Measurements from ENCODE around the gene NPIPA1. TPM values are rescaled to one million over a fixed set of nuclear protein-coding genes. Genes with fewer than 3 reads are reported as not detected.

NPIPA1 gene
- total and polyA plus RNA-seq, 2 of the 13 experiments (the other 11 are each of a cell fraction or from before 2014, with no cell fraction given), result 75.9 to 183 TPM

MicroRNAs within 50 kb of the gene (microRNA counts, 767-probe panel; counts per million panel counts)
- microRNA hsa-miR-3180-3p (not detected), microRNA hsa-miR-3180-5p (not detected)

Small RNAs within 50 kb of the gene (microRNA-seq; reads per million reads assigned to microRNA genes)
- gene MIR3180-1 (not detected), gene MIR3670-1 (not detected), gene MIR6511A1 (not detected), gene MIR6770-1 (not detected)

Small RNAs within 50 kb of the gene (small RNA-seq; reads per million reads assigned to genes)
- gene AC138932.4 (ENCODE audit: insufficient read depth in 2 of 3, insufficient read length in 3 of 3, low read depth in 2 of 3, low replicate concordance in 1 of 3) (0 reads per million in 3 experiments), gene MIR3180-1 (ENCODE audit: insufficient read depth in 2 of 3, insufficient read length in 3 of 3, low read depth in 2 of 3, low replicate concordance in 1 of 3) (0 reads per million in 3 experiments), gene MIR3670-1 (ENCODE audit: insufficient read depth in 2 of 3, insufficient read length in 3 of 3, low read depth in 2 of 3, low replicate concordance in 1 of 3) (0 reads per million in 3 experiments), gene MIR6511A1 (ENCODE audit: insufficient read depth in 2 of 3, insufficient read length in 3 of 3, low read depth in 2 of 3, low replicate concordance in 1 of 3) (0 reads per million in 3 experiments), gene MIR6770-1 (ENCODE audit: insufficient read depth in 2 of 3, insufficient read length in 3 of 3, low read depth in 2 of 3, low replicate concordance in 1 of 3) (0 reads per million in 3 experiments), gene RF00019 (ENCODE audit: insufficient read depth in 2 of 3, insufficient read length in 3 of 3, low read depth in 2 of 3, low replicate concordance in 1 of 3) (0 reads per million in 3 experiments)

Other genes starting within 250 kb of the NPIPA1 start
- gene PLA2G10, start 243.1 kb upstream of the NPIPA1 start, total RNA-seq (2016; rRNA removed; fragmentation: Illumina TruSeq; extraction: Trizol), result not detected in 2 replicates
- not detected in 2 replicates for gene PLA2G10, start 243.1 kb upstream of the NPIPA1 start, polyA plus RNA-seq (2011; rRNA removed)
- gene NPIPA3, start 234.0 kb upstream of the NPIPA1 start, total RNA-seq (2016; rRNA removed; fragmentation: Illumina TruSeq; extraction: Trizol), result 0.71 TPM in 1 of 2 replicates, not detected in the other
- gene NPIPA3, start 234.0 kb upstream of the NPIPA1 start, polyA plus RNA-seq (2011; rRNA removed), result 0.91 and 1.3 TPM in 2 replicates
- gene NPIPA2, start 194.9 kb upstream of the NPIPA1 start, total RNA-seq (2016; rRNA removed; fragmentation: Illumina TruSeq; extraction: Trizol), result 0.20 TPM in 1 of 2 replicates, not detected in the other
- gene NPIPA2, start 194.9 kb upstream of the NPIPA1 start, polyA plus RNA-seq (2011; rRNA removed), result 0.08 and 0.50 TPM in 2 replicates
- 91.7 and 176 TPM in 2 replicates for gene NOMO1, start 103.7 kb upstream of the NPIPA1 start, total RNA-seq (2016; rRNA removed; fragmentation: Illumina TruSeq; extraction: Trizol)
- gene NOMO1, start 103.7 kb upstream of the NPIPA1 start, polyA plus RNA-seq (2011; rRNA removed), result 243 and 289 TPM in 2 replicates
- gene PDXDC1, start 37.6 kb downstream of the NPIPA1 start, total RNA-seq (2016; rRNA removed; fragmentation: Illumina TruSeq; extraction: Trizol), result 169 and 249 TPM in 2 replicates
- gene PDXDC1, start 37.6 kb downstream of the NPIPA1 start, polyA plus RNA-seq (2011; rRNA removed), result 123 and 133 TPM in 2 replicates
- 41.8 and 58.3 TPM in 2 replicates for gene NTAN1, start 118.6 kb downstream of the NPIPA1 start, total RNA-seq (2016; rRNA removed; fragmentation: Illumina TruSeq; extraction: Trizol)
- 103 and 135 TPM in 2 replicates for gene NTAN1, start 118.6 kb downstream of the NPIPA1 start, polyA plus RNA-seq (2011; rRNA removed)
- 67.0 and 101 TPM in 2 replicates for gene RRN3, start 156.8 kb downstream of the NPIPA1 start, total RNA-seq (2016; rRNA removed; fragmentation: Illumina TruSeq; extraction: Trizol)
- gene RRN3, start 156.8 kb downstream of the NPIPA1 start, polyA plus RNA-seq (2011; rRNA removed), result 43.5 and 45.8 TPM in 2 replicates